ENCODE results near the gene FAM83E. TPM values are rescaled to one million over a fixed set of nuclear protein-coding genes. Genes with fewer than 3 reads are reported as not detected.

FAM83E gene
- total and polyA plus RNA-seq, 3 donors from 2014 or later, result 0.99 to 2.2 (median 1.6) TPM

DNA sequence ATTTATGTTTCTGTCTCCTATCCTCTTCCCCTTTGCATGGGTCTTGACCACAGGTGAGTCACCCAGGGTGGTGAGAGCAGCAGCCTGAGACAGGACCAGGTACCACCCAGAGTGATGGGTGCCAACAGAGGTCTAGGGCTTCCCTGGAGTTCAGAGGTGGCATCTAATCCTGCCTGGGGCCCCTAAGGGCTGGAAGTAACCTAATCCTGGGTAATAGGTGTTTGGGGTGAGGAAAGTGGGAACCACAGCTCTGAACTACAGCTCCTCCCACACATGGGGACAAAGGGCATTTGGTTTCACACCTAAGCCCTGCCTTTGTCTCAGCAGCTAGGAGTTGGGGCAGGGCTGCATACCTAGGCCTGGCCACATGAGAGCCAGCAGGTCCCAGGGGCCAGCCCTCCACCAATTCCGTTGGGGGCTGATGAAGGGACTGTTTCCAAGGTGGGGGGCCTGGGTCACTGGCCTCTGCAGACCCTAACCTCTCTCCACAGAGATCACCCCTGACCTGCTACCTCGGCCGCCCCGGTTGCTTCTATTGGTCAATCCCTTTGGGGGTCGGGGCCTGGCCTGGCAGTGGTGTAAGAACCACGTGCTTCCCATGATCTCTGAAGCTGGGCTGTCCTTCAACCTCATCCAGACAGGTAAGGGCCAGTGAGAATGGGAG lies 12.5 kb upstream of the FAM83E start:
- H3K9me3 ChIP-seq, result no peaks in the 10 kb centered on the region
- no peak for DNase-seq
- no peak for TF ChIP-seq POLR2A (IDR thresholded peaks at IDR 0.05)
- TF ChIP-seq, protein P1, sequence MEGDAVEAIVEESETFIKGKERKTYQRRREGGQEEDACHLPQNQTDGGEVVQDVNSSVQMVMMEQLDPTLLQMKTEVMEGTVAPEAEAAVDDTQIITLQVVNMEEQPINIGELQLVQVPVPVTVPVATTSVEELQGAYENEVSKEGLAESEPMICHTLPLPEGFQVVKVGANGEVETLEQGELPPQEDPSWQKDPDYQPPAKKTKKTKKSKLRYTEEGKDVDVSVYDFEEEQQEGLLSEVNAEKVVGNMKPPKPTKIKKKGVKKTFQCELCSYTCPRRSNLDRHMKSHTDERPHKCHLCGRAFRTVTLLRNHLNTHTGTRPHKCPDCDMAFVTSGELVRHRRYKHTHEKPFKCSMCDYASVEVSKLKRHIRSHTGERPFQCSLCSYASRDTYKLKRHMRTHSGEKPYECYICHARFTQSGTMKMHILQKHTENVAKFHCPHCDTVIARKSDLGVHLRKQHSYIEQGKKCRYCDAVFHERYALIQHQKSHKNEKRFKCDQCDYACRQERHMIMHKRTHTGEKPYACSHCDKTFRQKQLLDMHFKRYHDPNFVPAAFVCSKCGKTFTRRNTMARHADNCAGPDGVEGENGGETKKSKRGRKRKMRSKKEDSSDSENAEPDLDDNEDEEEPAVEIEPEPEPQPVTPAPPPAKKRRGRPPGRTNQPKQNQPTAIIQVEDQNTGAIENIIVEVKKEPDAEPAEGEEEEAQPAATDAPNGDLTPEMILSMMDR (IDR thresholded peaks at IDR 0.05), result no peak
- no peak overlapping the region for H3K27ac ChIP-seq
- peaks cover 36% of the 10 kb centered on the region for H3K4me1 ChIP-seq
- no peaks in the 10 kb centered on the region for H3K27me3 ChIP-seq
- 84 to 92% methylated on average over 5 to 6 of the region's 6 CpGs for WGBS, 2 donors
- no peak overlapping the region for H3K4me3 ChIP-seq
- intact Hi-C loops (cut with DNase I; ENCODE audit: low total_unique reads), result no loop called here
- H3K36me3 ChIP-seq (ENCODE audit: low read depth, missing control alignments), result no peaks in the 10 kb centered on the region

DNA sequence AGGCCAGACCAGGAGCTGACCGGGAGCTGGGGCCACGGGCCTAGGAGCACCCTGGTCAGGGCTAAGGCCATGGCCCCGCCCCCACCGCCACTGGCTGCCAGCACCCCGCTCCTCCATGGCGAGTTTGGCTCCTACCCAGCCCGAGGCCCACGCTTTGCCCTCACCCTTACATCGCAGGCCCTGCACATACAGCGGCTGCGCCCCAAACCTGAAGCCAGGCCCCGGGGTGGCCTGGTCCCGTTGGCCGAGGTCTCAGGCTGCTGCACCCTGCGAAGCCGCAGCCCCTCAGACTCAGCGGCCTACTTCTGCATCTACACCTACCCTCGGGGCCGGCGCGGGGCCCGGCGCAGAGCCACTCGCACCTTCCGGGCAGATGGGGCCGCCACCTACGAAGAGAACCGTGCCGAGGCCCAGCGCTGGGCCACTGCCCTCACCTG lies 11.0 kb upstream of the FAM83E start:
- no peak for TF ChIP-seq POLR2A (IDR thresholded peaks at IDR 0.05)
- TF ChIP-seq, protein P1 (IDR thresholded peaks at IDR 0.05), result no peak
- intact Hi-C loops (cut with DNase I; ENCODE audit: low total_unique reads), result no loop called here
- 87 to 93% methylated on average over 4 to 30 of the region's 30 CpGs for WGBS, 2 donors
- H3K4me1 ChIP-seq, result peaks cover 28% of the 10 kb centered on the region
- H3K36me3 ChIP-seq (ENCODE audit: low read depth, missing control alignments), result no peaks in the 10 kb centered on the region
- H3K27me3 ChIP-seq, result no peaks in the 10 kb centered on the region
- DNase-seq, result no peak
- H3K4me3 ChIP-seq, result no peak overlapping the region
- H3K27ac ChIP-seq, result no peak overlapping the region
- H3K9me3 ChIP-seq, result no peaks in the 10 kb centered on the region

DNA sequence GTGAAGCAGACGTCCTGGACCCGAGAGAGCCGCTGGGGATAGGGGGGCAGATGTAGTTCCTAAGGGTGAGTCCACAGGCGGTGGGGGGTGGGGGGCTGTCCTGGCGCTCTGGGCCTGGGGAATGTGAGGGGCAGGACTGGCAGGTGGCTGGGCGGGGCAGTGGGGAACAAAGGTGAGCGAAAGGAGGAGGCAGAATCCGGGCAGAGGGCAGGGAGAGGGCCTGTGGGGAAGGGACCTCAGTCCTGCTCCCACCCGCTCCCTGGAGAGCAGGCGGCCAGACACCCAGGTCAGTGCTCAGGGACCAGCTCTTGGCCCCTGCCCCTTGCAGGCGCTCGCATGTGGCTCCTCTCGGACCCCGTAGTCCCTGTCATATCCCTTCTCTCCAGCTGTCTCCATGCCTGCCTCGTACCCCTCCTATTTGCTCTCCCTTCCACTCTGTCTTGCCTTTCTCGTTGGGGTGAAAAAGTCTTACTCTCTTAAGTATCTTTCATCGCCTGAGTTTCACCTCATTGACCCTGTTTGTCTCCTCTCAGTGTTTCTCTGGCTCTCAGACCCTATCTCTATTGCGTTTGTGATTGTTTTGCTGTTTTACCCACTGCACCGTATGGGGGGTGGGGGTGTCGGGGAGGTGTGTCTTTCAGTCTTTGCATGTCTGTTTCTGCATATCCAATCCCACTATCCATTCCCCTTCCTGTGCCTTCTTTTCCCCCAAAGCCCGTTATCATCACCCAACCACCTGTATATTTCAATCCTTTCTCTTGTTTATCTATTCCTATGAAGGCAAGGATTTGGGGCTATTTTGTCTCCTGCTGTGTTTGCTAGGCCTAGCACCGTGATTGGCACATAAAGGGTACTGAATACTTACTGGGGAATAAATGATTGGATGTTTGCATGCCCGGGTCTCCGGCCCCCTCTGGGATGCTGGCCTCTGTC lies 10.2 kb upstream of the FAM83E start:
- 41 to 50% methylated on average over 24 of the region's 24 CpGs for WGBS, 2 donors
- Histone ChIP-seq H3K4me1 (peaks cover 21% of the 10 kb centered on the region), H3K4me3 (peak overlapping the region; percentile 45 to 61), H3K9me3 (no peaks in the 10 kb centered on the region), H3K27ac (peak overlapping the region; percentile 46 to 91), H3K27me3 (no peaks in the 10 kb centered on the region), H3K36me3 (ENCODE audit: low read depth, missing control alignments) (no peaks in the 10 kb centered on the region)
- intact Hi-C loops (cut with DNase I; ENCODE audit: low total_unique reads), result no loop called here
- TF ChIP-seq, protein P1 (IDR thresholded peaks at IDR 0.05), result no peak
- TF ChIP-seq POLR2A (IDR thresholded peaks at IDR 0.05), result no peak
- DNase-seq, result no peak

DNA sequence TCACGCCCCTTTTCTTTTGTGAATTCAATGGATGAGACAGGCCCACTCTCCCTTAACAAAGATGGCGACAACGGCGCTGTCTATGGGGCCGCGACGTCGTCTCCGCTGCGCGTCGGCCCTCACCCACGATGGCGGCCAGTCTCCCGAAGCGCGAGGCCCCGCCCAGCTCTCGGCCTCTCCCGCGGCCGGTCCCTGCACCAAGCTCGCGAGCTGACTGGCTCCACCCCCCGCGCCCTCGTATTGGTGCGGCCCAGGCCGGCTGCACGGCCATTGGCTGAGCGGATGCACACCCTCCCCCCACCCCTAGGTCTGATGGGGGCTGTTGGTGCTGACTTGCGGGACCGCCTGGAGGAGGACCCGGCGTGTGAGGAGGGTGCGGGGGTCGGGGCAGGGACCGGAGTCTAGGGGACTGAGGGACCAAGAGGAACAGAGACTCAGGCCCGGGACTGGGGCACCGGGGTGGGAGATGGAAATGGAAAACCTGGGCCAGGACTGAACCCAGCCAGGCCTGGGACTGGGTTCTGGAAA lies 9.3 kb upstream of the FAM83E start:
- H3K4me1 ChIP-seq, result peaks cover 23% of the 10 kb centered on the region
- peak overlapping the region; percentile 45 to 61 for H3K4me3 ChIP-seq
- WGBS, 2 donors, result 1 to 3% methylated on average over 10 to 40 of the region's 40 CpGs
- no peak for TF ChIP-seq POLR2A (IDR thresholded peaks at IDR 0.05)
- TF ChIP-seq, protein P1 (IDR thresholded peaks at IDR 0.05), result peak in 2 of 3 experiments; percentile 15 to 27
- no peaks in the 10 kb centered on the region for H3K36me3 ChIP-seq (ENCODE audit: low read depth, missing control alignments)
- intact Hi-C loops (cut with DNase I; ENCODE audit: low total_unique reads), result no loop called here
- no peaks in the 10 kb centered on the region for H3K9me3 ChIP-seq
- H3K27ac ChIP-seq, result peak overlapping the region; percentile 46 to 91
- peak; percentile 99 for DNase-seq
- H3K27me3 ChIP-seq, result no peaks in the 10 kb centered on the region

Data from testis (tissue), 3 donors.